ENCODE results near the gene SERPINB7.

DNA sequence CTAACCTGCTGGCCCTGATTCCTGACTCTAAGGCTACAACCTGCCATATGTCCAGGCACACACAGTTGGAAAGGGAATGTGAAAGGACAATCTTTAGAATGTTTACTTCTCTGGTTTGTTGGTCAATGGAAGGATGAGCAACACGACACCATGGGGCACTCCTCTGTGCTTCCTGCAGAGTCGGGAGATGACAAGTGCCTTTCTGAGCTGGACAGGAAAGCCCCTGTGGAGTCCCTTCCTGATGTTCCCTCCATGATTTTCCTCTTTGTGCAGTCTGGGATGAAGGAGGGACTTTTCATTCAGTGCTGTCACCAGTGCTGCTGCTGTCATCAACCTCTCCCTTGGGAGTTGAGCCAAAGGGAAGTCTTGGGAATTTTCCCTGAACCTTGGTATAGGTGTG, 22.6 kb upstream of the SERPINB7 start:
- TF ChIP-seq, protein P1, sequence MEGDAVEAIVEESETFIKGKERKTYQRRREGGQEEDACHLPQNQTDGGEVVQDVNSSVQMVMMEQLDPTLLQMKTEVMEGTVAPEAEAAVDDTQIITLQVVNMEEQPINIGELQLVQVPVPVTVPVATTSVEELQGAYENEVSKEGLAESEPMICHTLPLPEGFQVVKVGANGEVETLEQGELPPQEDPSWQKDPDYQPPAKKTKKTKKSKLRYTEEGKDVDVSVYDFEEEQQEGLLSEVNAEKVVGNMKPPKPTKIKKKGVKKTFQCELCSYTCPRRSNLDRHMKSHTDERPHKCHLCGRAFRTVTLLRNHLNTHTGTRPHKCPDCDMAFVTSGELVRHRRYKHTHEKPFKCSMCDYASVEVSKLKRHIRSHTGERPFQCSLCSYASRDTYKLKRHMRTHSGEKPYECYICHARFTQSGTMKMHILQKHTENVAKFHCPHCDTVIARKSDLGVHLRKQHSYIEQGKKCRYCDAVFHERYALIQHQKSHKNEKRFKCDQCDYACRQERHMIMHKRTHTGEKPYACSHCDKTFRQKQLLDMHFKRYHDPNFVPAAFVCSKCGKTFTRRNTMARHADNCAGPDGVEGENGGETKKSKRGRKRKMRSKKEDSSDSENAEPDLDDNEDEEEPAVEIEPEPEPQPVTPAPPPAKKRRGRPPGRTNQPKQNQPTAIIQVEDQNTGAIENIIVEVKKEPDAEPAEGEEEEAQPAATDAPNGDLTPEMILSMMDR (conservative IDR thresholded peaks at IDR 0.05; ENCODE audit: low read depth, low read length), result no peak
- no peak for TF ChIP-seq EZH2phosphoT487 (IDR thresholded peaks at IDR 0.05; ENCODE audit: borderline replicate concordance, low read length)
